Cardiac septum (tissue), 1 donor: ENCODE measurements around the gene CNGA2. TPM values are rescaled to one million over a fixed set of nuclear protein-coding genes. Genes with fewer than 3 reads are reported as not detected.

Source experiments
- DNase-seq: peaks from one replicate; pipeline ENCODE4 v3.0.0-alpha.2; 2020; ENCODE audit warnings: low spot score
- intact Hi-C: fragments of 100-400 bp; cut with DNase I; formaldehyde crosslinking; loops from one replicate; pipeline ENCODE4 v1.14.0; 2022
- total RNA-seq: library from RNA; stranded (reverse); fragmentation: NEBNext Ultra II Directional; extraction: Animal tissue kit (Norgen Biotek cat#: 25700); gene quantifications from one replicate; pipeline ENCODE4 v1.2.1, GENCODE V29; 2021
- donor health status: DM: no; HTN: no; CAD: no.

The CNGA2 gene
- total RNA-seq, 1 donor from 2014 or later = not detected

GRCh38 chrX:151789179-151789800 is 54.7 kb downstream of the CNGA2 start:
- no peak for DNase-seq
- intact Hi-C loops = no loop called here

GRCh38 chrX:151790481-151791160 is 56.1 kb downstream of the CNGA2 start:
- intact Hi-C loops = no loop called here
- no peak for DNase-seq

- intact Hi-C loops = no loop called here
- DNase-seq = no peak
Measured at GRCh38 chrX:151791961-151792360, 57.4 kb downstream of the CNGA2 start.

- DNase-seq = no peak
- intact Hi-C loops = no loop called here
Measured at GRCh38 chrX:151792505-151792904, 58.0 kb downstream of the CNGA2 start.

GRCh38 chrX:151793886-151794285 is 59.3 kb downstream of the CNGA2 start:
- intact Hi-C loops = no loop called here
- no peak for DNase-seq

Other genes with a start within 250 kb of the CNGA2 start
- gene PASD1, start 171.1 kb upstream of the CNGA2 start, total RNA-seq = not detected
- 1.1 TPM for gene PRRG3, start 39.3 kb upstream of the CNGA2 start, total RNA-seq
- gene FATE1, start 18.7 kb upstream of the CNGA2 start, total RNA-seq = 0.67 TPM
- gene MAGEA4, start 178.1 kb downstream of the CNGA2 start, total RNA-seq = not detected
- gene GABRE, start 239.9 kb downstream of the CNGA2 start, total RNA-seq = 54.0 TPM